ENCODE data around the gene SLX4.
"Not testable (repeated sequence)": the region's sequence is repeated elsewhere in the genome, so short reads cannot be mapped to it uniquely, and the experiment has no call there.

The SLX4 gene

DNA sequence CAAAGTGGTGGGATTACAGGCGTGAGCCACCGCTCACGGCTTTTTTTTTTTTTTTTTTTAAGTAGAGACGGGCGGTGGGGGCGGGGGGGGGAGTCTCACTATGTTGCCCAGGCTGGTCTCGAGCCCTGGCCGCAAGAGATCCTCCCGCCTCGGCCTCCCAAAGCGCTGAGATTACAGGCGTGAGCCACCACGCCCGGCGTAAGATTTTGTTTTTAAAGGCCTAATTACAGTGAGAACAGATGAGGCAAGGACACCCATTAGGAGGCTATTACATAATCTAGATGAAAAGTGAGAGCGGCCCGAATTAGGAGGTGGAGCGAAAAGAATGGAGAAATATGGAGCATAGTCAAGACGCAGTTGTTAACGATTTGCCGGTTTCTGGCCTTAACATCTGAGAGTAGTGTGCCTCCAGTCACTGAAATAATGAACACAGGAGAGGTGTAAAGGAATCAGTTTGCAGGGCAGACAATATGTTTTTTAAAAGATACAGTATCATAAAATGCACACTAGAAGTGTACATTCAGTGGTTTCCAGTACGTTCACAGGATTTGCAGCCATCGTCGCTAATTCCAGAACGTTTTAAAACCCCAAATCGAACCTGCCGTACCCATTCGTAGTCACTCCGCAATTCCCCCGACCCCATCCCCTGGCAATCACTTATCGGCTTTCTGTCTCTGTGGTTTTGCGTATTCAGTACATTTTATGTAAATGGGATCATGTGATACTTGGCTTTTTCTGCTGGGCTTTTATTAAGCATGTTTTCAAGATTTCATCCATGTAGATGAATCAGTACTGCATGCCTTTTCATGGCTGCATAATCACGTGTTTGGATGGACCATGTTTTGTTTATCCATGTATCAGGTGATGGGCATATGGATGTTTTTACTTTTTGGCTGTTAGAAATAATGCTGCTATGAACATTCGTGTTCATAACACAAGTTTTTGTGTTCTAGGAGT is 1.4 kb upstream of the SLX4 start:
- H3K4me3 ChIP-seq (replicated peaks; ENCODE audit: insufficient read depth, low read length) = peak overlapping the region; percentile 91
- no peak for DNase-seq (ENCODE audit: low read depth in 1 of 2, low spot score in 1 of 2)
- H3K27ac ChIP-seq (replicated peaks) = peak overlapping the region; percentile 88; the same call in 1 of the 2 replicates
- TF ChIP-seq, protein P1, sequence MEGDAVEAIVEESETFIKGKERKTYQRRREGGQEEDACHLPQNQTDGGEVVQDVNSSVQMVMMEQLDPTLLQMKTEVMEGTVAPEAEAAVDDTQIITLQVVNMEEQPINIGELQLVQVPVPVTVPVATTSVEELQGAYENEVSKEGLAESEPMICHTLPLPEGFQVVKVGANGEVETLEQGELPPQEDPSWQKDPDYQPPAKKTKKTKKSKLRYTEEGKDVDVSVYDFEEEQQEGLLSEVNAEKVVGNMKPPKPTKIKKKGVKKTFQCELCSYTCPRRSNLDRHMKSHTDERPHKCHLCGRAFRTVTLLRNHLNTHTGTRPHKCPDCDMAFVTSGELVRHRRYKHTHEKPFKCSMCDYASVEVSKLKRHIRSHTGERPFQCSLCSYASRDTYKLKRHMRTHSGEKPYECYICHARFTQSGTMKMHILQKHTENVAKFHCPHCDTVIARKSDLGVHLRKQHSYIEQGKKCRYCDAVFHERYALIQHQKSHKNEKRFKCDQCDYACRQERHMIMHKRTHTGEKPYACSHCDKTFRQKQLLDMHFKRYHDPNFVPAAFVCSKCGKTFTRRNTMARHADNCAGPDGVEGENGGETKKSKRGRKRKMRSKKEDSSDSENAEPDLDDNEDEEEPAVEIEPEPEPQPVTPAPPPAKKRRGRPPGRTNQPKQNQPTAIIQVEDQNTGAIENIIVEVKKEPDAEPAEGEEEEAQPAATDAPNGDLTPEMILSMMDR (IDR thresholded peaks at IDR 0.05; ENCODE audit: insufficient read depth, low read length) = no peak
- TF ChIP-seq POLR2AphosphoS5 (IDR thresholded peaks at IDR 0.05; ENCODE audit: low read depth) = no peak
- no peak for TF ChIP-seq GABPA (IDR thresholded peaks at IDR 0.05; ENCODE audit: low read depth)
- TF ChIP-seq, protein P2, sequence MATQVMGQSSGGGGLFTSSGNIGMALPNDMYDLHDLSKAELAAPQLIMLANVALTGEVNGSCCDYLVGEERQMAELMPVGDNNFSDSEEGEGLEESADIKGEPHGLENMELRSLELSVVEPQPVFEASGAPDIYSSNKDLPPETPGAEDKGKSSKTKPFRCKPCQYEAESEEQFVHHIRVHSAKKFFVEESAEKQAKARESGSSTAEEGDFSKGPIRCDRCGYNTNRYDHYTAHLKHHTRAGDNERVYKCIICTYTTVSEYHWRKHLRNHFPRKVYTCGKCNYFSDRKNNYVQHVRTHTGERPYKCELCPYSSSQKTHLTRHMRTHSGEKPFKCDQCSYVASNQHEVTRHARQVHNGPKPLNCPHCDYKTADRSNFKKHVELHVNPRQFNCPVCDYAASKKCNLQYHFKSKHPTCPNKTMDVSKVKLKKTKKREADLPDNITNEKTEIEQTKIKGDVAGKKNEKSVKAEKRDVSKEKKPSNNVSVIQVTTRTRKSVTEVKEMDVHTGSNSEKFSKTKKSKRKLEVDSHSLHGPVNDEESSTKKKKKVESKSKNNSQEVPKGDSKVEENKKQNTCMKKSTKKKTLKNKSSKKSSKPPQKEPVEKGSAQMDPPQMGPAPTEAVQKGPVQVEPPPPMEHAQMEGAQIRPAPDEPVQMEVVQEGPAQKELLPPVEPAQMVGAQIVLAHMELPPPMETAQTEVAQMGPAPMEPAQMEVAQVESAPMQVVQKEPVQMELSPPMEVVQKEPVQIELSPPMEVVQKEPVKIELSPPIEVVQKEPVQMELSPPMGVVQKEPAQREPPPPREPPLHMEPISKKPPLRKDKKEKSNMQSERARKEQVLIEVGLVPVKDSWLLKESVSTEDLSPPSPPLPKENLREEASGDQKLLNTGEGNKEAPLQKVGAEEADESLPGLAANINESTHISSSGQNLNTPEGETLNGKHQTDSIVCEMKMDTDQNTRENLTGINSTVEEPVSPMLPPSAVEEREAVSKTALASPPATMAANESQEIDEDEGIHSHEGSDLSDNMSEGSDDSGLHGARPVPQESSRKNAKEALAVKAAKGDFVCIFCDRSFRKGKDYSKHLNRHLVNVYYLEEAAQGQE (IDR thresholded peaks at IDR 0.05; ENCODE audit: insufficient replicate concordance, low read depth) = no peak
- no peak for TF ChIP-seq SPI1 (IDR thresholded peaks at IDR 0.05; ENCODE audit: borderline replicate concordance, low read depth)
- no peaks in the 10 kb centered on the region for H3K27me3 ChIP-seq (ENCODE audit: insufficient read depth, poor library complexity, severe bottlenecking)

DNA sequence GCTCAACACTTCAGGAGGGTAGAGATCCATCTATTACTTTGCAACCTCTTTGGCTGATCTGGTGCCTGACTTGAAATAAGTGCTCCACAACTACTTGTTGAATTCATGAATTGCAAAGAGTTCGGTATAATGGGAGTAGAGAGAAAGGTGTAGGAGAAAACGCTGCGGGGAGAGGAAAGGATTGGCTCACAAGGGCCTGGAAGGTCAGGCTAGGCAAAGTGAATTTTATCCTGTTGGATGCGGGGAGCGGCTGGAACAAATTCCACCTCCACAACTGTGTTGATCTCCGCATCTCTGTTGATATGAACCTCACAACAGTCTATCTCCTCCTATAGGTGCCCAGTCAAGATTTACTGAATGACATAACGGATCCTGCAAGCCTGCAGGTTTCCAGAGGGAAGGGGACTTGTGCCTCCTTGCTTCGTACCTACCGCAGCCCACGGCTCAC is 684 bp downstream of the SLX4 start:
- peak overlapping the region; percentile 94 for H3K4me3 ChIP-seq (replicated peaks; ENCODE audit: insufficient read depth, low read length)
- H3K27me3 ChIP-seq (ENCODE audit: insufficient read depth, poor library complexity, severe bottlenecking) = no peaks in the 10 kb centered on the region
- TF ChIP-seq, protein P2 (IDR thresholded peaks at IDR 0.05; ENCODE audit: insufficient replicate concordance, low read depth) = no peak
- TF ChIP-seq SPI1 (IDR thresholded peaks at IDR 0.05; ENCODE audit: borderline replicate concordance, low read depth) (no peak), GABPA (IDR thresholded peaks at IDR 0.05; ENCODE audit: low read depth) (no peak)
- peak overlapping the region; percentile 83 for H3K27ac ChIP-seq (replicated peaks)
- DNase-seq (ENCODE audit: low read depth in 1 of 2, low spot score in 1 of 2) = no peak

DNA sequence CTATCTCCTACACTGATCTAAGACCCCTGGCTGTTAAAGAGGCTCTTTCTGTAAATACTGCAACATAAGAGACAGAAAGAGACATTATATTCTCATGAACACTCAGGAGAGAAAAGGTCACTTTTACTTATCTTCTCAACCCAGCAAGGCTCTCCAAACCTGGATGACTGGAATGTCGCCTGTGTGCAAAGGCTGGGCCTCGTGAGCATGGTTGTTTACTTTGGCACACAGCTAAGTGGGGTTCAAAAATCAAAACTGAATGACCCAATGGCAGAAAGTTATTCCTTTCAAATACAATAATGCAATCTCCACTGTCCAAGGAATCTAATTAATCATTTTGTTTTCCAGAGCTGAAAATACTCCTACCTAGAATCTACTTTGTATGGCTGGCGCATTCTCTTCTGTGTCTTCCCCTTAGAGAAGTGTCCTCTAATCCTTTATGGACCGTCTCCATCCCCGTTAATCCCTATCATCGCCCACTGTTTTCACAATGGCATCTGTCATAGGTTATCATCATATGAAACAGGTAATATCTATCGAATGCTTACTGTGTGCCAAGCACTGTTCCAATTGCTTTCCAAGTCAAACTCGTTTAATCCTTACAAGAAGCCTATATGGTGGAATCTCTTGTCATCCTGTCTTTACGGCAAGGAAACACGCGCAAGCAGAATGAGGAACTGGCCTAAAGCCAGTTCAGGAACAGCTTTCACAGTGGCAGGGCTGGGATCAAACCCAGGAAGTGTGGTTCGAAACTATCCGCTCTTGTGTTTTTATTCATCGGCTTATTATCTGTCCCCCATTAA is 1.3 kb downstream of the SLX4 start:
- no peak for TF ChIP-seq GABPA (IDR thresholded peaks at IDR 0.05; ENCODE audit: low read depth)
- TF ChIP-seq SPI1 (IDR thresholded peaks at IDR 0.05; ENCODE audit: borderline replicate concordance, low read depth) = peak; percentile 95
- TF ChIP-seq, protein P2 (IDR thresholded peaks at IDR 0.05; ENCODE audit: insufficient replicate concordance, low read depth) = no peak
- Histone ChIP-seq H3K4me3 (replicated peaks; ENCODE audit: insufficient read depth, low read length) (peak overlapping the region; percentile 94), H3K27ac (replicated peaks) (peak overlapping the region; percentile 83), H3K27me3 (ENCODE audit: insufficient read depth, poor library complexity, severe bottlenecking) (no peaks in the 10 kb centered on the region)
- DNase-seq (ENCODE audit: low read depth in 1 of 2, low spot score in 1 of 2) = peak in 1 of 2 experiments; percentile 60

DNA sequence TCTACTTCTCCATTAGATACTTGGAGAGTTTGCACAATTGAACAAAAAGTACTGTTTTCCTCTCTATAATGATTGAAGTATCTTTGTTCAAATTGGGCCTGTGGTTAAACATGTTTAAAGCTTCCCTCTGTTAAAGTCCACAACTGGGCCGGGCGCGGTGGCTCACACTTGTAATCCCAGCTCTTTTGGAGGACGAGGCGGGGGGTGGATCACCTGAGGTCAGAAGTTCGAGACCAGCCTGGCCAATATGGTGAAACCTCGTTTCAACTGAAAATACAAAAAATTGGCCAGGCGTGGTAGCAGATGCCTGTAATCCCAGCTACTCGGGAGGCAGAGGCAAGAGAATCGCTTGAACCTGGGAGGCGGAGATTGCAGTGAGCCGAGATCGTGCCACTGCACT is 2.4 kb downstream of the SLX4 start:
- not testable (repeated sequence) for H3K27ac ChIP-seq (replicated peaks); H3K4me3 ChIP-seq (replicated peaks; ENCODE audit: insufficient read depth, low read length); H3K27me3 ChIP-seq (ENCODE audit: insufficient read depth, poor library complexity, severe bottlenecking); DNase-seq (ENCODE audit: low read depth in 1 of 2, low spot score in 1 of 2)

Data from HL-60 (cell line).